ENCODE measurements around the gene RUNX2.

DNA sequence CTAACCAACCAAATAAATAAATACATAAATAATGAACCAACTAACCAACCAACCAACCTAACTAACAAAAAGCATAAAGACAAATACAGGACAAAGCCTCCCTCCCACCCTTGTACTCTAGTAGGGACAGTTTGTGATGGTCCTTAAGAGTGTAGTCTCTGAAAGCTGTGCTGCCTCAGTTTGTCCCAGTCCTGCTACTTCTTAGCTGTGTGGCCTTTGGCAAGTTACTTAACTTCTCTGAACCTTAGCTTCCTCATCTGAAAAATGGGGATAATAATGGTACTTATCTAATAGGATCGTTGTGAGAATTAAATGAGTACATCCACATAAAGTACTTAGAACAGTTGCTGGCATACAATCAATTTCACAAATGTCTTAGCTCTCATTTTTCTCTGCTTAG is 282.2 kb downstream of the RUNX2 start:
- TF ChIP-seq, protein P1, sequence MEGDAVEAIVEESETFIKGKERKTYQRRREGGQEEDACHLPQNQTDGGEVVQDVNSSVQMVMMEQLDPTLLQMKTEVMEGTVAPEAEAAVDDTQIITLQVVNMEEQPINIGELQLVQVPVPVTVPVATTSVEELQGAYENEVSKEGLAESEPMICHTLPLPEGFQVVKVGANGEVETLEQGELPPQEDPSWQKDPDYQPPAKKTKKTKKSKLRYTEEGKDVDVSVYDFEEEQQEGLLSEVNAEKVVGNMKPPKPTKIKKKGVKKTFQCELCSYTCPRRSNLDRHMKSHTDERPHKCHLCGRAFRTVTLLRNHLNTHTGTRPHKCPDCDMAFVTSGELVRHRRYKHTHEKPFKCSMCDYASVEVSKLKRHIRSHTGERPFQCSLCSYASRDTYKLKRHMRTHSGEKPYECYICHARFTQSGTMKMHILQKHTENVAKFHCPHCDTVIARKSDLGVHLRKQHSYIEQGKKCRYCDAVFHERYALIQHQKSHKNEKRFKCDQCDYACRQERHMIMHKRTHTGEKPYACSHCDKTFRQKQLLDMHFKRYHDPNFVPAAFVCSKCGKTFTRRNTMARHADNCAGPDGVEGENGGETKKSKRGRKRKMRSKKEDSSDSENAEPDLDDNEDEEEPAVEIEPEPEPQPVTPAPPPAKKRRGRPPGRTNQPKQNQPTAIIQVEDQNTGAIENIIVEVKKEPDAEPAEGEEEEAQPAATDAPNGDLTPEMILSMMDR (conservative IDR thresholded peaks at IDR 0.05; ENCODE audit: low read depth, low read length): no peak
- TF ChIP-seq EZH2phosphoT487 (IDR thresholded peaks at IDR 0.05; ENCODE audit: borderline replicate concordance, low read length): no peak

Measured in PC-3 (cell line).